Gastroesophageal sphincter (tissue), 4 donors: ENCODE results near the gene SRRM4. TPM values are rescaled to one million over a fixed set of nuclear protein-coding genes. Genes with fewer than 3 reads are reported as not detected.
A peak's percentile ranks its signal among the peaks of the same experiment; 100 is the strongest.
"Not testable (repeated sequence)": the region's sequence is repeated elsewhere in the genome, so short reads cannot be mapped to it uniquely, and the experiment has no call there.

Experiments
- ATAC-seq: fragments of 150-250 bp; one replicate; pipeline ENCODE4 v1.9.1; 2016; ENCODE audit warnings: mild to moderate bottlenecking, moderate library complexity
- H3K27ac ChIP-seq, 4 donors: fragments of 200-600 bp; sonication (generic) in 3 of 4; 1 replicate in 3 of 4; 2 replicates in 1 of 4; pipeline ENCODE4 v1.5.1; 2016 to 2019
- H3K27me3 ChIP-seq: fragments of 200-600 bp; sonication (generic); one replicate; pipeline ENCODE4 v1.5.1; 2019
- H3K36me3 ChIP-seq, 2 donors: fragments of 200-600 bp; sonication (generic); one replicate each; pipeline ENCODE4 v1.5.1; 2019; ENCODE audit warnings: control low read depth in 1 of 2
- H3K4me1 ChIP-seq, 3 donors: fragments of 200-600 bp; sonication (generic); 1 replicate in 2 of 3; 2 replicates in 1 of 3; pipeline ENCODE4 v1.5.1; 2016 to 2019; ENCODE audit warnings: control low read depth in 2 of 3
- H3K4me3 ChIP-seq, 2 donors: fragments of 200-600 bp; sonication (generic); one replicate each; pipeline ENCODE4 v1.5.1; 2019; ENCODE audit warnings: mild to moderate bottlenecking in 1 of 2, moderate library complexity in 1 of 2
- H3K9me3 ChIP-seq, 3 donors: fragments of 200-600 bp; sonication (generic); one replicate each; pipeline ENCODE4 v1.5.1; 2017 to 2019; ENCODE audit warnings: control low read depth in 2 of 3
- CTCF ChIP-seq, 4 experiments: fragments of 200-600 bp in 2 of 4; fragments of 450-650 bp in 2 of 4; sonication (generic) in 1 of 4; IDR thresholded peaks; one replicate each; pipeline ENCODE4 v1.5.1; 2017 to 2019; ENCODE audit warnings: antibody characterized with exemption in 4 of 4, mild to moderate bottlenecking in 2 of 4, moderate library complexity in 2 of 4
- EP300 ChIP-seq: sonication (generic); formaldehyde crosslinking; IDR thresholded peaks from one replicate; pipeline ENCODE4 v1.6.1; 2017; ENCODE audit warnings: antibody characterized with exemption, mild to moderate bottlenecking
- POLR2A ChIP-seq, 2 donors: fragments of 450-650 bp; IDR thresholded peaks; one replicate each; pipeline ENCODE4 v1.6.1; 2017; ENCODE audit warnings: antibody characterized with exemption in 2 of 2, mild to moderate bottlenecking in 2 of 2, moderate library complexity in 1 of 2
- POLR2AphosphoS5 ChIP-seq: sonication (generic); formaldehyde crosslinking; IDR thresholded peaks from one replicate; pipeline ENCODE4 v1.6.1; 2017; ENCODE audit warnings: antibody characterized with exemption
- WGBS, 2 donors: methylation state at CpG; one replicate each; pipeline ENCODE4 v1.1.5; 2018; ENCODE audit warnings: low coverage in 1 of 2; 5-methylcytosine and 5-hydroxymethylcytosine counted together
- total RNA-seq, 4 donors: library from RNA; depleted of rRNA; stranded (reverse); fragments of >200 nt; gene quantifications; one replicate each; pipeline ENCODE4 v1.1.0, GENCODE V29; 2016

Gene SRRM4
- total RNA-seq, 4 donors from 2014 or later = 0.04 TPM; not detected in 3

DNA sequence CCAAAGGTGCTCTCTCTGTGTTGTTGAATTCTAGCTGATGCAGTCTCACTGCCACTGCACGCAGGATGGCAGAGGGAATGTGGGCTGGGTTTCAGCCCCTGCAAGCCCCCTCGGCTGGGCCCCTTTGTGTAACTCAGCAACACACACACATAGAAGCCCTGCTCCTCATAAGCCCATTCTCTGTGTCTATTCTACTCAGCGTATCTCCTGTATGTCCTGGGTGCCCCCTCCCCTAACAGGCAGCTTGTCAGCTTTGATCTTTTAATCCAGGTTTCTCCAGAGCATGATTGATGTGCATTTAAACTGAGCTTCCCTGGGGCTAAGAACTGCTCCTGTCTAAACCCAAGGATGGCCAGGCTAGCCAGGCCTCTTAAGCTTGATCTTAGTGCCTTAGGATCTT lies 43.0 kb downstream of the SRRM4 start:
- H3K36me3 ChIP-seq = no peaks in the 10 kb centered on the region
- no peak overlapping the region for H3K27ac ChIP-seq
- no peaks in the 10 kb centered on the region for H3K4me1 ChIP-seq
- H3K9me3 ChIP-seq = peaks cover 0 to 20% (median 0%) of the 10 kb centered on the region in 3 donors
- no peak overlapping the region for H3K4me3 ChIP-seq
- WGBS, 2 donors = 12 to 17% methylated on average over 2 to 3 of the region's 3 CpGs
- H3K27me3 ChIP-seq = peaks cover 48% of the 10 kb centered on the region
- TF ChIP-seq POLR2A (IDR thresholded peaks at IDR 0.05) (no peak), POLR2AphosphoS5 (no peak), CTCF (IDR thresholded peaks at IDR 0.05) (no peak), EP300 (no peak)
- ATAC-seq = no peak

DNA sequence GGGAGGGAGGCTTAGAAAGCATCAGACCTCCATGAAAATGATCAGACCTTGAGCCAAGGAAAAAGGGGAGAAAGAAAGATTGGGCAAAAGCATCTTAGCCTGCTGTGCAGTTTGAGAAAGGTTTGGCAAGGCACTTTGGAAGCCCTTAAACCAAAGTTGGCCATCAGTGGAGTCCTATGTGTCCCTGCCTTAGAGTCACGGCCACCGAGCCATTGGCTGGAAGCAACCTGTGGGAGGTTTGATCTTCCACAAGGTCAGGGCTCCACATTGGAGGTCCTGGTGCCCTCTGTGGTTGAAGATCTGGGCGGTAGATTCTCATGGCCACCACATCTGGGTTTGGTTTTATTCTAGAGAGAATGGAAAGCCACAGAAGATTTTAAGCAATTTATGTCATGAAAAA lies 44.4 kb downstream of the SRRM4 start:
- no peaks in the 10 kb centered on the region for H3K4me1 ChIP-seq
- no peaks in the 10 kb centered on the region for H3K36me3 ChIP-seq
- peaks cover 0 to 20% (median 0%) of the 10 kb centered on the region in 3 donors for H3K9me3 ChIP-seq
- no peak for TF ChIP-seq CTCF (IDR thresholded peaks at IDR 0.05)
- no peak for TF ChIP-seq POLR2A (IDR thresholded peaks at IDR 0.05)
- no peak for TF ChIP-seq EP300
- TF ChIP-seq POLR2AphosphoS5 = no peak
- H3K27ac ChIP-seq = no peak overlapping the region
- WGBS, 2 donors = 84 to 85% methylated on average over 2 to 3 of the region's 3 CpGs
- peaks cover 36% of the 10 kb centered on the region for H3K27me3 ChIP-seq
- ATAC-seq = no peak
- no peak overlapping the region for H3K4me3 ChIP-seq

- not testable (repeated sequence) for H3K27me3 ChIP-seq, H3K36me3 ChIP-seq, H3K9me3 ChIP-seq, H3K27ac ChIP-seq, H3K4me3 ChIP-seq, ATAC-seq, H3K4me1 ChIP-seq
- 86 to 93% methylated on average over 7 to 13 of the region's 14 CpGs for WGBS, 2 donors
Measured at GRCh38 chr12:119033332-119033731, 52.0 kb downstream of the SRRM4 start.

- H3K4me3 ChIP-seq = no peak overlapping the region
- no peaks in the 10 kb centered on the region for H3K9me3 ChIP-seq
- no peak for ATAC-seq
- no peaks in the 10 kb centered on the region for H3K36me3 ChIP-seq
- peaks cover 22% of the 10 kb centered on the region for H3K27me3 ChIP-seq
- 43 to 56% methylated on average over 6 to 16 of the region's 17 CpGs for WGBS, 2 donors
- H3K27ac ChIP-seq = no peak overlapping the region
- H3K4me1 ChIP-seq = no peaks in the 10 kb centered on the region
- TF ChIP-seq POLR2AphosphoS5 (no peak), CTCF (IDR thresholded peaks at IDR 0.05) (peak; percentile 33 to 57 (median 43))
Measured at GRCh38 chr12:119036878-119037825, 55.8 kb downstream of the SRRM4 start.

- Histone ChIP-seq H3K27me3 (peaks cover 30% of the 10 kb centered on the region), H3K36me3 (no peaks in the 10 kb centered on the region), H3K4me3 (no peak overlapping the region), H3K27ac (no peak overlapping the region), H3K4me1 (no peaks in the 10 kb centered on the region), H3K9me3 (peaks cover 0 to 11% (median 0%) of the 10 kb centered on the region in 3 donors)
- no peak for TF ChIP-seq POLR2A (IDR thresholded peaks at IDR 0.05)
- no peak for TF ChIP-seq EP300
- no peak for TF ChIP-seq CTCF (IDR thresholded peaks at IDR 0.05)
- no peak for TF ChIP-seq POLR2AphosphoS5
- no peak for ATAC-seq
- WGBS, 2 donors = no CpG with 5 or more reads among the region's 6 CpGs
Measured at GRCh38 chr12:119044094-119044493, 62.8 kb downstream of the SRRM4 start.
